HepG2 (cell line): ENCODE data around the gene LHX3. TPM values are rescaled to one million over a fixed set of nuclear protein-coding genes. Genes with fewer than 3 reads are reported as not detected.

Experiments used
- ATAC-seq: fragments of 200-7000 bp; cut with Tn5 transposase; 3 replicates; pipeline ENCODE4 v1.9.1; 2020; ENCODE audit warnings: mild to moderate bottlenecking, moderate library complexity
- BruUV-seq: library from RNA; stranded (reverse); fragments of 400-500 nt; replicated peaks from 2 replicates; lab custom pipeline; 2021; lab: Mats Ljungman, UMichigan
- CTCF ChIA-PET: fragments of 300-600 bp; formaldehyde crosslinking; extraction: SDS; loops from one replicate; lab custom pipeline; 2021; ENCODE audit warnings: low total read pairs, inconsistent platforms, low intra/inter-chr PET ratio; lab: Yijun Ruan, JAX
- POLR2A ChIA-PET: fragments of 350-600 bp; sonication (Branson Sonifier 250); formaldehyde crosslinking; loops from one replicate; lab custom pipeline; 2020; ENCODE audit warnings: antibody characterized with exemption, inconsistent platforms; lab: Yijun Ruan, JAX
- DNase-seq: peaks from one replicate; pipeline ENCODE4 v3.0.0-alpha.2; 2015; ENCODE audit warnings: low spot score
- FAIRE-seq: peaks from 3 replicates; lab custom pipeline; 2011; peaks lifted over from hg19 to GRCh38; lab: Jason Lieb, UNC
- H2AFZ ChIP-seq: one replicate; pipeline ENCODE4 v1.6.1; 2011; ENCODE audit warnings: low read length, inconsistent platforms
- H3K27ac ChIP-seq: fragments of 300-600 bp; 3 replicates; pipeline ENCODE4 v1.8.0; 2011; ENCODE audit warnings: mixed run types, mild to moderate bottlenecking, mixed read lengths, low read length, inconsistent platforms; ENCODE audit not compliant: insufficient read depth; ENCODE audit errors: extremely low read length
- H3K27me3 ChIP-seq, 2 experiments: fragments of 200-600 bp in 1 of 2; 2 replicates in 1 of 2; 3 replicates in 1 of 2; pipeline versions ENCODE4 v1.6.0 to v1.8.0; 2011; ENCODE audit warnings: low read length in 2 of 2, mild to moderate bottlenecking in 2 of 2, moderate library complexity in 2 of 2, inconsistent platforms in 1 of 2; ENCODE audit not compliant: insufficient read depth in 2 of 2, control insufficient read depth in 1 of 2
- H3K36me3 ChIP-seq, 2 experiments: fragments of 200-600 bp in 1 of 2; replicated peaks in 1 of 2; 2 replicates in 1 of 2; 3 replicates in 1 of 2; pipeline versions ENCODE4 v1.5.1 to v1.8.0; 2011; ENCODE audit warnings: low read length in 2 of 2, inconsistent platforms in 1 of 2; ENCODE audit not compliant: insufficient read depth in 2 of 2, control insufficient read depth in 1 of 2
- H3K4me1 ChIP-seq: 2 replicates; pipeline ENCODE4 v1.5.1; 2012; ENCODE audit warnings: low read length, inconsistent platforms; ENCODE audit not compliant: insufficient read depth
- H3K4me2 ChIP-seq: 2 replicates; pipeline ENCODE4 v1.6.0; 2011; ENCODE audit warnings: low read depth, low read length, inconsistent platforms
- H3K4me3 ChIP-seq, 3 experiments: fragments of 200-600 bp in 1 of 3; sonication (generic), shearing (Covaris generic) in 1 of 3; replicated peaks in 1 of 3; 2 replicates each; pipeline ENCODE4 v1.5.1; 2011 to 2016; ENCODE audit warnings: low read length in 3 of 3, inconsistent platforms in 2 of 3, low read depth in 2 of 3, mild to moderate bottlenecking in 2 of 3, control low read depth in 1 of 3, mixed read lengths in 1 of 3; ENCODE audit not compliant: insufficient read depth in 1 of 3
- H3K79me2 ChIP-seq: one replicate; pipeline ENCODE4 v1.6.1; 2011; ENCODE audit warnings: low read length, inconsistent platforms; ENCODE audit not compliant: insufficient read depth
- H3K9ac ChIP-seq: 2 replicates; pipeline ENCODE4 v1.6.0; 2011; ENCODE audit warnings: mild to moderate bottlenecking, low read depth, low read length, inconsistent platforms; ENCODE audit not compliant: insufficient read depth
- H3K9me3 ChIP-seq: 2 replicates; pipeline ENCODE4 v1.5.1; 2012; ENCODE audit warnings: mild to moderate bottlenecking, low read length
- H4K20me1 ChIP-seq: 2 replicates; pipeline ENCODE4 v1.6.0; 2011; ENCODE audit warnings: inconsistent platforms, mild to moderate bottlenecking, low read length, moderate library complexity; ENCODE audit not compliant: insufficient read depth
- CHCHD3 ChIP-seq: sonication (generic); formaldehyde crosslinking; IDR thresholded peaks from 2 replicates; pipeline ENCODE4 v1.8.0; 2022; ENCODE audit warnings: mild to moderate bottlenecking, missing genetic modification reagents, moderate library complexity
- FOXA1 ChIP-seq, 2 experiments: fragments of 450-650 bp in 1 of 2; sonication (generic) in 1 of 2; formaldehyde crosslinking in 1 of 2; IDR thresholded peaks; 2 replicates each; pipeline versions ENCODE4 v1.4.0 to v1.6.1; 2016 to 2020; ENCODE audit warnings: missing genetic modification reagents in 1 of 2
- FOXC1 ChIP-seq: sonication (generic); formaldehyde crosslinking; IDR thresholded peaks from 2 replicates; pipeline ENCODE4 v1.8.0; 2022; ENCODE audit warnings: mild to moderate bottlenecking, missing genetic modification reagents, borderline replicate concordance
- KDM2A ChIP-seq: sonication (generic); formaldehyde crosslinking; IDR thresholded peaks from 2 replicates; pipeline ENCODE4 v1.4.0; 2020; ENCODE audit warnings: low read depth, missing genetic modification reagents, borderline replicate concordance
- KLF13 ChIP-seq: sonication (generic); formaldehyde crosslinking; IDR thresholded peaks from 2 replicates; pipeline ENCODE4 v1.4.0; 2020; ENCODE audit warnings: mild to moderate bottlenecking, missing genetic modification reagents
- MEIS1 ChIP-seq: sonication (generic); formaldehyde crosslinking; IDR thresholded peaks from 2 replicates; pipeline ENCODE4 v1.9.0; 2021; ENCODE audit warnings: mild to moderate bottlenecking, missing genetic modification reagents, moderate library complexity, borderline replicate concordance
- RARA ChIP-seq: IDR thresholded peaks from 2 replicates; pipeline ENCODE4 v1.6.1; 2016; ENCODE audit warnings: missing genetic modification reagents, missing compliant biosample characterization
- SAP130 ChIP-seq: IDR thresholded peaks from 2 replicates; pipeline ENCODE4 v1.6.1; 2016; ENCODE audit warnings: low read depth
- SSRP1 ChIP-seq: IDR thresholded peaks from 2 replicates; pipeline ENCODE4 v1.6.1; 2016; ENCODE audit warnings: control low read depth
- TOPORS ChIP-seq: sonication (generic); formaldehyde crosslinking; IDR thresholded peaks from 2 replicates; pipeline ENCODE4 v1.8.0; 2023; ENCODE audit warnings: mild to moderate bottlenecking, missing genetic modification reagents
- ZBTB8A ChIP-seq: sonication (generic); formaldehyde crosslinking; IDR thresholded peaks from 2 replicates; pipeline ENCODE4 v1.4.0; 2020; ENCODE audit warnings: mild to moderate bottlenecking, low read depth, missing genetic modification reagents, borderline replicate concordance
- ZFP36 ChIP-seq: fragments of 150-350 bp; IDR thresholded peaks from 2 replicates; pipeline ENCODE4 v1.6.1; 2018; ENCODE audit warnings: borderline replicate concordance, low read length, low read depth; ENCODE audit not compliant: partially characterized antibody
- ZNF296 ChIP-seq: sonication (generic); formaldehyde crosslinking; conservative IDR thresholded peaks from 2 replicates; pipeline ENCODE4 v1.5.0; 2020; ENCODE audit warnings: mild to moderate bottlenecking, missing genetic modification reagents
- ZNF350 ChIP-seq: sonication (generic); formaldehyde crosslinking; IDR thresholded peaks from 2 replicates; pipeline ENCODE4 v1.4.0; 2020; ENCODE audit warnings: mild to moderate bottlenecking, low read depth, missing genetic modification reagents, borderline replicate concordance
- ZNF703 ChIP-seq: sonication (generic); formaldehyde crosslinking; IDR thresholded peaks from 2 replicates; pipeline ENCODE4 v1.5.1; 2020; ENCODE audit warnings: missing genetic modification reagents, mild to moderate bottlenecking, moderate library complexity, borderline replicate concordance
- WGBS: methylation state at CpG from one replicate; pipeline ENCODE4 v1.1.6; 2017; ENCODE audit warnings: low lambda C conversion rate; 5-methylcytosine and 5-hydroxymethylcytosine counted together
- in situ Hi-C: cut with HindIII; loops from 2 replicates; pipeline ENCODE4 v1.10.0; 2017; ENCODE audit warnings: low pct_unique_long_range_greater_than_20kb; ENCODE audit not compliant: extremely low pct_ligation_motif_present
- intact Hi-C: fragments of 100-400 bp; cut with micrococcal nuclease; formaldehyde crosslinking; loops from one replicate; pipeline ENCODE4 v1.10.0; 2022; ENCODE audit not compliant: unreplicated experiment
- polyA plus RNA-seq, 8 experiments: library from polyadenylated mRNA; depleted of rRNA in 3 of 8; stranded (reverse) in 7 of 8; unstranded in 1 of 8; fragments of >200 nt; fragmentation: Illumina TruSeq in 4 of 8; extraction: Trizol in 4 of 8; gene quantifications; 2 replicates each; pipeline versions ENCODE4 v1.2.1 to v1.2.3, GENCODE V29; 2011 to 2016; ENCODE audit warnings: low read depth in 4 of 8, missing spikeins in 1 of 8, mixed read lengths in 1 of 8; ENCODE audit not compliant: insufficient read depth in 1 of 8
- total RNA-seq, 5 experiments: library from RNA; depleted of rRNA; stranded (reverse); fragments of >200 nt; fragmentation: Illumina TruSeq; extraction: Trizol; gene quantifications; 2 replicates each; pipeline ENCODE4 v1.2.3, GENCODE V29; 2016; ENCODE audit warnings: low read depth in 1 of 5
- TF ChIP-seq, protein P1 (sequence below): IDR thresholded peaks from 2 replicates; pipeline ENCODE4 v1.6.1; 2016; ENCODE audit warnings: low read depth, borderline replicate concordance
- TF ChIP-seq, protein P2 (sequence below): sonication (generic); formaldehyde crosslinking; IDR thresholded peaks from 2 replicates; pipeline ENCODE4 v1.4.0; 2020; ENCODE audit warnings: mild to moderate bottlenecking, low read depth, missing genetic modification reagents
- TF ChIP-seq, protein P3 (sequence below), 2 experiments: sonication (generic) in 1 of 2; formaldehyde crosslinking in 1 of 2; IDR thresholded peaks; 2 replicates each; pipeline versions ENCODE4 v1.4.0 to v1.6.1; 2018 to 2020; ENCODE audit warnings: missing genetic modification reagents in 2 of 2, borderline replicate concordance in 1 of 2, low read depth in 1 of 2, mild to moderate bottlenecking in 1 of 2, missing biosample characterization in 1 of 2
- TF ChIP-seq, protein P4 (sequence below): IDR thresholded peaks from 2 replicates; pipeline ENCODE4 v1.6.1; 2016; ENCODE audit warnings: missing genetic modification reagents, missing compliant biosample characterization
- TF ChIP-seq, protein P5 (sequence below): sonication (generic); formaldehyde crosslinking; conservative IDR thresholded peaks from 2 replicates; pipeline ENCODE4 v1.4.0; 2020; ENCODE audit warnings: missing genetic modification reagents

Gene LHX3
- total and polyA plus RNA-seq, 2 of the 13 experiments (the other 11 are each of a cell fraction or from before 2014, with no cell fraction given) = not detected

DNA sequence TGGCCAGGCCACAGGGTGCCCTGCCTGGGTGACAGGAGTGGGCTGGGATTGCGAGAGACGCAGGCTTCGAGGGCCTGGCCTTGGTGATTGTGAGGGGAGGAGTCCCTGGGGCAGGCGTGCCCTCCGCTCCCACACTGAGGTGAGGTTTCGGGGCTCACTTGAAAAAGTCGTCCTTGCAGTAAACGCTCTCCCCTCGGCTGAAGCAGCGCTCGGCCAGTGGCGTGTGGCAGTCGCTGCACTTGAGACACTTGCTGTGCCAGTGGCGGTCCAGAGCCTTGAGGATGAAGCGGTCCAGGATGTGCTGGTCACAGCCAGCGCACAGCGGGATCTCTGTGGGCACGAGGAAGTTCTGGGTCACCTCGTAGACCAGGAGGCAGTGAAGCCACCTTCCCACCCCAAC is 4.5 kb downstream of the LHX3 start:
- Histone ChIP-seq H3K27ac (no peak overlapping the region), H4K20me1 (peaks cover 20% of the 10 kb centered on the region; the same call in 1 of the 2 replicates)
- POLR2A ChIA-PET = no interaction called here
- CTCF ChIA-PET = no interaction called here
- TF ChIP-seq, protein P1, sequence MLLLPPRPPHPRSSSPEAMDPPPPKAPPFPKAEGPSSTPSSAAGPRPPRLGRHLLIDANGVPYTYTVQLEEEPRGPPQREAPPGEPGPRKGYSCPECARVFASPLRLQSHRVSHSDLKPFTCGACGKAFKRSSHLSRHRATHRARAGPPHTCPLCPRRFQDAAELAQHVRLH (CRISPR knock-in tag) = no peak
- TF ChIP-seq, protein P2, sequence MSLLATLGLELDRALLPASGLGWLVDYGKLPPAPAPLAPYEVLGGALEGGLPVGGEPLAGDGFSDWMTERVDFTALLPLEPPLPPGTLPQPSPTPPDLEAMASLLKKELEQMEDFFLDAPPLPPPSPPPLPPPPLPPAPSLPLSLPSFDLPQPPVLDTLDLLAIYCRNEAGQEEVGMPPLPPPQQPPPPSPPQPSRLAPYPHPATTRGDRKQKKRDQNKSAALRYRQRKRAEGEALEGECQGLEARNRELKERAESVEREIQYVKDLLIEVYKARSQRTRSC (CRISPR knock-in tag) = no peak
- TF ChIP-seq, protein P3, sequence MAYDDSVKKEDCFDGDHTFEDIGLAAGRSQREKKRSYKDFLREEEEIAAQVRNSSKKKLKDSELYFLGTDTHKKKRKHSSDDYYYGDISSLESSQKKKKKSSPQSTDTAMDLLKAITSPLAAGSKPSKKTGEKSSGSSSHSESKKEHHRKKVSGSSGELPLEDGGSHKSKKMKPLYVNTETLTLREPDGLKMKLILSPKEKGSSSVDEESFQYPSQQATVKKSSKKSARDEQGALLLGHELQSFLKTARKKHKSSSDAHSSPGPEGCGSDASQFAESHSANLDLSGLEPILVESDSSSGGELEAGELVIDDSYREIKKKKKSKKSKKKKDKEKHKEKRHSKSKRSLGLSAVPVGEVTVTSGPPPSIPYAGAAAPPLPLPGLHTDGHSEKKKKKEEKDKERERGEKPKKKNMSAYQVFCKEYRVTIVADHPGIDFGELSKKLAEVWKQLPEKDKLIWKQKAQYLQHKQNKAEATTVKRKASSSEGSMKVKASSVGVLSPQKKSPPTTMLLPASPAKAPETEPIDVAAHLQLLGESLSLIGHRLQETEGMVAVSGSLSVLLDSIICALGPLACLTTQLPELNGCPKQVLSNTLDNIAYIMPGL (CRISPR knock-in tag; IDR thresholded peaks at IDR 0.05; ENCODE audit: borderline replicate concordance in 1 of 2, low read depth in 1 of 2) = no peak
- TF ChIP-seq ZNF703 (CRISPR knock-in tag) = no peak
- no peak for TF ChIP-seq SAP130 (CRISPR knock-in tag)
- TF ChIP-seq TOPORS (CRISPR knock-in tag) = no peak
- no peak for TF ChIP-seq ZFP36
- no peak for TF ChIP-seq FOXA1 (IDR thresholded peaks at IDR 0.05)
- no peak for TF ChIP-seq FOXA1 (CRISPR knock-in tag; IDR thresholded peaks at IDR 0.05)
- no peak for TF ChIP-seq RARA
- no peak for TF ChIP-seq FOXC1 (CRISPR knock-in tag)
- no peak for TF ChIP-seq ZNF350
- TF ChIP-seq CHCHD3 (CRISPR knock-in tag) = no peak
- TF ChIP-seq, protein P4, sequence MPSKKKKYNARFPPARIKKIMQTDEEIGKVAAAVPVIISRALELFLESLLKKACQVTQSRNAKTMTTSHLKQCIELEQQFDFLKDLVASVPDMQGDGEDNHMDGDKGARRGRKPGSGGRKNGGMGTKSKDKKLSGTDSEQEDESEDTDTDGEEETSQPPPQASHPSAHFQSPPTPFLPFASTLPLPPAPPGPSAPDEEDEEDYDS (CRISPR knock-in tag) = no peak
- no peak for TF ChIP-seq KDM2A (CRISPR knock-in tag)
- TF ChIP-seq MEIS1 (CRISPR knock-in tag) = no peak
- TF ChIP-seq KLF13 (CRISPR knock-in tag) = no peak
- TF ChIP-seq, protein P5, sequence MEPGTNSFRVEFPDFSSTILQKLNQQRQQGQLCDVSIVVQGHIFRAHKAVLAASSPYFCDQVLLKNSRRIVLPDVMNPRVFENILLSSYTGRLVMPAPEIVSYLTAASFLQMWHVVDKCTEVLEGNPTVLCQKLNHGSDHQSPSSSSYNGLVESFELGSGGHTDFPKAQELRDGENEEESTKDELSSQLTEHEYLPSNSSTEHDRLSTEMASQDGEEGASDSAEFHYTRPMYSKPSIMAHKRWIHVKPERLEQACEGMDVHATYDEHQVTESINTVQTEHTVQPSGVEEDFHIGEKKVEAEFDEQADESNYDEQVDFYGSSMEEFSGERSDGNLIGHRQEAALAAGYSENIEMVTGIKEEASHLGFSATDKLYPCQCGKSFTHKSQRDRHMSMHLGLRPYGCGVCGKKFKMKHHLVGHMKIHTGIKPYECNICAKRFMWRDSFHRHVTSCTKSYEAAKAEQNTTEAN = no peak
- TF ChIP-seq ZNF296 (CRISPR knock-in tag) = no peak
- no peak for TF ChIP-seq ZBTB8A
- TF ChIP-seq SSRP1 (CRISPR knock-in tag) = no peak
- TF ChIP-seq, all 625 proteins: peak for 0
- FAIRE-seq = no peak
- H3K36me3 ChIP-seq = no peaks in the 10 kb centered on the region
- no peak for DNase-seq
- H3K79me2 ChIP-seq = no peaks in the 10 kb centered on the region
- ATAC-seq = no peak
- intact Hi-C loops = no loop called here
- H2AFZ ChIP-seq = no peak overlapping the region
- in situ Hi-C loops = no loop called here
- H3K9ac ChIP-seq = no peak overlapping the region
- no peaks in the 10 kb centered on the region for H3K4me1 ChIP-seq
- peaks cover 14 to 67% of the 10 kb centered on the region in 2 experiments; a peak in 4 of 5 replicates for H3K27me3 ChIP-seq
- WGBS = no CpG with 5 or more reads among the region's 19 CpGs
- no peak overlapping the region for H3K4me2 ChIP-seq
- H3K9me3 ChIP-seq = no peaks in the 10 kb centered on the region
- no TSS peak for BruUV-seq
- H3K4me3 ChIP-seq = no peak overlapping the region
